Measurements from ENCODE around the gene DHRS2.

Gene DHRS2

GRCh38 chr14:23612802-23613201 is 23.4 kb upstream of the DHRS2 start:
- no peak for DNase-seq (ENCODE audit: low read depth in 2 of 2)

GRCh38 chr14:23613242-23614070 is 22.7 kb upstream of the DHRS2 start:
- no peak for DNase-seq (ENCODE audit: low read depth in 2 of 2)

GRCh38 chr14:23614395-23614828 is 21.8 kb upstream of the DHRS2 start:
- DNase-seq (ENCODE audit: low read depth in 2 of 2), result no peak

GRCh38 chr14:23615856-23616255 is 20.3 kb upstream of the DHRS2 start:
- no peak for DNase-seq (ENCODE audit: low read depth in 2 of 2)

- no peak for DNase-seq (ENCODE audit: low read depth in 2 of 2)
Observed at GRCh38 chr14:23617539-23617938, 18.6 kb upstream of the DHRS2 start.

GRCh38 chr14:23618415-23618988 is 17.7 kb upstream of the DHRS2 start:
- no peak for DNase-seq (ENCODE audit: low read depth in 2 of 2)

GRCh38 chr14:23620177-23620702 is 15.9 kb upstream of the DHRS2 start:
- no peak for DNase-seq (ENCODE audit: low read depth in 2 of 2)

GRCh38 chr14:23621204-23621931 is 14.8 kb upstream of the DHRS2 start:
- no peak for DNase-seq (ENCODE audit: low read depth in 2 of 2)

GRCh38 chr14:23621932-23622730 is 14.0 kb upstream of the DHRS2 start:
- no peak for DNase-seq (ENCODE audit: low read depth in 2 of 2)

- no peak for DNase-seq (ENCODE audit: low read depth in 2 of 2)
Observed at GRCh38 chr14:23622990-23623389, 13.2 kb upstream of the DHRS2 start.

- no peak for DNase-seq (ENCODE audit: low read depth in 2 of 2)
Observed at GRCh38 chr14:23623962-23624361, 12.2 kb upstream of the DHRS2 start.

GRCh38 chr14:23624830-23625404 is 11.2 kb upstream of the DHRS2 start:
- DNase-seq (ENCODE audit: low read depth in 2 of 2), result no peak

GRCh38 chr14:23626946-23627345 is 9.2 kb upstream of the DHRS2 start:
- DNase-seq (ENCODE audit: low read depth in 2 of 2), result no peak

- no peak for DNase-seq (ENCODE audit: low read depth in 2 of 2)
Observed at GRCh38 chr14:23627961-23628360, 8.2 kb upstream of the DHRS2 start.

GRCh38 chr14:23629204-23629603 is 7.0 kb upstream of the DHRS2 start:
- DNase-seq (ENCODE audit: low read depth in 2 of 2), result no peak

GRCh38 chr14:23629832-23630396 is 6.2 kb upstream of the DHRS2 start:
- DNase-seq (ENCODE audit: low read depth in 2 of 2), result no peak

- DNase-seq (ENCODE audit: low read depth in 2 of 2), result no peak
Observed at GRCh38 chr14:23630687-23631086, 5.5 kb upstream of the DHRS2 start.

GRCh38 chr14:23631234-23631633 is 4.9 kb upstream of the DHRS2 start:
- DNase-seq (ENCODE audit: low read depth in 2 of 2), result no peak

- DNase-seq (ENCODE audit: low read depth in 2 of 2), result peak; percentile 35 to 42
Observed at GRCh38 chr14:23631702-23632460, 4.3 kb upstream of the DHRS2 start.

- DNase-seq (ENCODE audit: low read depth in 2 of 2), result no peak
Observed at GRCh38 chr14:23632461-23633159, 3.6 kb upstream of the DHRS2 start.

Measured in activated CD8-positive, alpha-beta memory T cell treated with anti-CD3 and anti-CD28 coated beads for 4 hours (primary cell).